ENCODE data around the gene FAM120A.

GRCh38 chr9:93577078-93577974, 125.8 kb downstream of the FAM120A start:
- TF ChIP-seq POLR2A (IDR thresholded peaks at IDR 0.05) = no peak
- TF ChIP-seq CTCF (IDR thresholded peaks at IDR 0.05) = no peak

Data from adrenal gland (tissue), 5 donors.